K562 (cell line): ENCODE results near the gene SPAG16. TPM values are rescaled to one million over a fixed set of nuclear protein-coding genes. Genes with fewer than 3 reads are reported as not detected.

Experiments
- ATAC-seq: fragments of 200-7000 bp; cut with Tn5 transposase; 3 replicates; pipeline ENCODE4 v1.9.1; 2020; ENCODE audit warnings: moderate library complexity
- BruUV-seq: library from RNA; stranded (reverse); fragments of 400-500 nt; replicated peaks from 2 replicates; lab custom pipeline; 2021; lab: Mats Ljungman, UMichigan
- CTCF ChIA-PET: fragments of 300-600 bp; formaldehyde crosslinking; extraction: SDS; loops from one replicate; lab custom pipeline; 2021; ENCODE audit warnings: low intra/inter-chr PET ratio; lab: Yijun Ruan, JAX
- POLR2A ChIA-PET: fragments of 300-600, 350-650 bp; sonication (Branson Sonifier 250); formaldehyde crosslinking; extraction: SDS; loops from one replicate; lab custom pipeline; 2021; ENCODE audit warnings: antibody characterized with exemption, inconsistent platforms; lab: Yijun Ruan, JAX
- DNase-seq, 4 experiments: peaks; one replicate each; pipeline versions ENCODE4 v3.0.0 to v3.0.0-alpha.2; 2011 to 2018; ENCODE audit warnings: low spot score in 3 of 4, mixed read lengths in 3 of 4; ENCODE audit errors: extremely low read depth in 1 of 4
- FAIRE-seq: peaks from 2 replicates; lab custom pipeline; 2011; peaks lifted over from hg19 to GRCh38; lab: Jason Lieb, UNC
- H2AFZ ChIP-seq: 2 replicates; pipeline ENCODE4 v1.6.0; 2011; ENCODE audit warnings: low read depth, low read length, control low read depth, inconsistent platforms
- H3K27ac ChIP-seq: fragments of 200-600 bp; 3 replicates; pipeline ENCODE4 v1.8.0; 2011; ENCODE audit warnings: low read depth, mild to moderate bottlenecking, control low read depth, inconsistent platforms, low read length, moderate library complexity, mixed read lengths; ENCODE audit errors: extremely low read depth
- H3K27me3 ChIP-seq, 2 experiments: fragments of 300-600 bp in 1 of 2; 2 replicates in 1 of 2; 3 replicates in 1 of 2; pipeline versions ENCODE4 v1.6.0 to v1.8.0; 2011; ENCODE audit warnings: inconsistent platforms in 2 of 2, low read length in 2 of 2, mild to moderate bottlenecking in 1 of 2, mixed read lengths in 1 of 2, moderate library complexity in 1 of 2; ENCODE audit not compliant: control insufficient read depth in 2 of 2, insufficient read depth in 2 of 2
- H3K36me3 ChIP-seq: fragments of 300-600 bp; 3 replicates; pipeline ENCODE4 v1.8.0; 2011; ENCODE audit warnings: mild to moderate bottlenecking, low read length, inconsistent platforms; ENCODE audit not compliant: control insufficient read depth, insufficient read depth
- H3K4me1 ChIP-seq, 2 experiments: fragments of 200-600 bp in 1 of 2; replicated peaks in 1 of 2; 2 replicates in 1 of 2; 3 replicates in 1 of 2; pipeline versions ENCODE4 v1.5.1 to v1.8.0; 2011; ENCODE audit warnings: inconsistent platforms in 2 of 2, low read length in 2 of 2, mild to moderate bottlenecking in 1 of 2, mixed read lengths in 1 of 2, moderate library complexity in 1 of 2; ENCODE audit not compliant: control insufficient read depth in 2 of 2, insufficient read depth in 2 of 2
- H3K4me2 ChIP-seq: 2 replicates; pipeline ENCODE4 v1.6.1; 2011; ENCODE audit warnings: low read length, control low read depth, inconsistent platforms, mixed read lengths; ENCODE audit not compliant: insufficient read depth
- H3K4me3 ChIP-seq: fragments of 200-600 bp; sonication (generic), shearing (Covaris generic); 2 replicates; pipeline ENCODE4 v1.5.1; 2016; ENCODE audit warnings: control low read depth, inconsistent platforms
- H3K79me2 ChIP-seq: fragments of 200-600 bp; 3 replicates; pipeline ENCODE4 v1.8.0; 2011; ENCODE audit warnings: low read length, inconsistent platforms; ENCODE audit not compliant: control insufficient read depth, insufficient read depth
- H3K9ac ChIP-seq, 2 experiments: 2 replicates each; pipeline versions ENCODE4 v1.6.0 to v1.6.1; 2011; ENCODE audit warnings: low read depth in 2 of 2, low read length in 2 of 2, control low read depth in 1 of 2, inconsistent platforms in 1 of 2, mild to moderate bottlenecking in 1 of 2, mixed read lengths in 1 of 2; ENCODE audit not compliant: insufficient read depth in 1 of 2
- H3K9me1 ChIP-seq: one replicate; pipeline ENCODE4 v1.6.0; 2011; ENCODE audit warnings: inconsistent platforms, mild to moderate bottlenecking, low read length, moderate library complexity; ENCODE audit not compliant: control insufficient read depth, insufficient read depth
- H3K9me3 ChIP-seq: replicated peaks from 2 replicates; pipeline ENCODE4 v1.5.1; 2011; ENCODE audit warnings: low read depth, low read length, inconsistent platforms; ENCODE audit not compliant: control insufficient read depth, insufficient read depth
- H4K20me1 ChIP-seq: replicated peaks from 2 replicates; pipeline ENCODE4 v1.6.1; 2011; ENCODE audit warnings: low read length, inconsistent platforms, mixed read lengths; ENCODE audit not compliant: control insufficient read depth, insufficient read depth
- ZBTB2 ChIP-seq: fragments of 450-650 bp; IDR thresholded peaks from 2 replicates; pipeline ENCODE4 v1.6.1; 2016; ENCODE audit warnings: antibody characterized with exemption
- ZBTB40 ChIP-seq, 2 experiments: fragments of 450-650 bp in 1 of 2; sonication (generic) in 1 of 2; formaldehyde crosslinking in 1 of 2; IDR thresholded peaks; 2 replicates each; pipeline versions ENCODE4 v1.7.1 to v1.9.0; 2016 to 2022; ENCODE audit warnings: inconsistent platforms in 1 of 2, mild to moderate bottlenecking in 1 of 2, missing genetic modification reagents in 1 of 2
- WGBS: fragments of 100-300 bp; shearing (Covaris generic); methylation state at CpG from one replicate; pipeline ENCODE4 v1.1.6; 2016; ENCODE audit warnings: low coverage, mixed read lengths; ENCODE audit not compliant: insufficient coverage; ENCODE audit errors: missing lambda C conversion rate; 5-methylcytosine and 5-hydroxymethylcytosine counted together
- in situ Hi-C: fragments of 300-500 bp; cut with MboI; formaldehyde crosslinking; loops from 4 replicates; pipeline ENCODE4 v1.15.0; 2018; ENCODE audit warnings: inconsistent platforms, mixed read lengths
- intact Hi-C: fragments of 100-400 bp; cut with micrococcal nuclease; formaldehyde crosslinking; loops from 2 replicates; pipeline ENCODE4 v1.14.2; 2022
- polyA plus RNA-seq, 8 experiments: library from polyadenylated mRNA; depleted of rRNA in 4 of 8; stranded (reverse) in 5 of 8; unstranded in 3 of 8; fragments of >200 nt; fragmentation: Nextera tagmentation in 2 of 8; fragmentation: Illumina TruSeq in 1 of 8; extraction: Ambion mirVana in 2 of 8; extraction: Trizol in 1 of 8; gene quantifications; 2 replicates each; pipeline versions ENCODE4 v1.2.1 to v1.2.3, GENCODE V29; 2011 to 2014; ENCODE audit warnings: inconsistent platforms in 1 of 8, missing spikeins in 1 of 8
- total RNA-seq, 7 experiments: library from RNA; depleted of rRNA in 6 of 7; stranded (reverse); fragments of >200 nt in 6 of 7; fragmentation: Illumina TruSeq in 2 of 7; extraction: Trizol in 2 of 7; gene quantifications; 2 replicates each; pipeline versions ENCODE4 v1.2.1 to v1.2.3, GENCODE V29; 2011 to 2021; ENCODE audit warnings: low replicate concordance in 1 of 7

Gene SPAG16
- total and polyA plus RNA-seq, 9 of the 15 experiments (the other 6 are each of a cell fraction or from before 2014, with no cell fraction given), result 0.98 to 5.9 (median 3.5) TPM

GRCh38 chr2:213609570-213610170 is 325.4 kb downstream of the SPAG16 start:
- Histone ChIP-seq H2AFZ (no peak overlapping the region), H3K4me1 (no peaks in the 10 kb centered on the region), H3K36me3 (no peaks in the 10 kb centered on the region), H3K79me2 (no peaks in the 10 kb centered on the region), H3K27me3 (no peaks in the 10 kb centered on the region), H3K4me3 (no peak overlapping the region), H3K4me2 (no peak overlapping the region), H3K9me3 (no peaks in the 10 kb centered on the region), H4K20me1 (no peaks in the 10 kb centered on the region), H3K9ac (no peak overlapping the region), H3K27ac (no peak overlapping the region), H3K9me1 (no peaks in the 10 kb centered on the region)
- intact Hi-C loops (no loop called here), in situ Hi-C loops (no loop called here)
- 0% methylated on average over 1 of the region's 1 CpG for WGBS
- POLR2A ChIA-PET, result no interaction called here
- BruUV-seq, result no TSS peak
- FAIRE-seq (no peak), DNase-seq (no peak), ATAC-seq (no peak)
- TF ChIP-seq ZBTB40 (IDR thresholded peaks at IDR 0.05), result no peak
- TF ChIP-seq ZBTB40 (CRISPR knock-in tag; IDR thresholded peaks at IDR 0.05), result no peak
- TF ChIP-seq ZBTB2, result no peak
- CTCF ChIA-PET, result no interaction called here
